Effector memory CD4-positive, alpha-beta T cell (primary cell): ENCODE measurements around the gene SMAP2.

Experiments
- DNase-seq, 3 donors: peaks; one replicate each; pipeline ENCODE4 v3.0.0-alpha.2; 2020
- H3K27ac ChIP-seq: 2 replicates; pipeline ENCODE4 v1.7.0; 2013; ENCODE audit warnings: mild to moderate bottlenecking, low read length, moderate library complexity; ENCODE audit not compliant: insufficient read depth, poor library complexity, severe bottlenecking
- H3K27me3 ChIP-seq: replicated peaks from 2 replicates; pipeline ENCODE4 v1.7.0; 2013; ENCODE audit warnings: mild to moderate bottlenecking, low read length; ENCODE audit not compliant: insufficient read depth, control insufficient read depth, poor library complexity, severe bottlenecking
- H3K36me3 ChIP-seq: 2 replicates; pipeline ENCODE4 v1.7.0; 2013; ENCODE audit warnings: mild to moderate bottlenecking, low read length, moderate library complexity; ENCODE audit not compliant: control insufficient read depth, insufficient read depth
- H3K4me1 ChIP-seq: 2 replicates; pipeline ENCODE4 v1.7.0; 2013; ENCODE audit warnings: low read length, mild to moderate bottlenecking; ENCODE audit not compliant: control insufficient read depth, insufficient read depth, poor library complexity, severe bottlenecking
- H3K4me3 ChIP-seq: 2 replicates; pipeline ENCODE4 v1.7.0; 2013; ENCODE audit warnings: low read length, low read depth, mild to moderate bottlenecking; ENCODE audit not compliant: insufficient read depth, poor library complexity, severe bottlenecking
- H3K9me3 ChIP-seq: 2 replicates; pipeline ENCODE4 v1.7.0; 2013; ENCODE audit warnings: mild to moderate bottlenecking, low read length, moderate library complexity; ENCODE audit not compliant: control insufficient read depth

SMAP2 gene

GRCh38 chr1:40350391-40350790 is 23.1 kb upstream of the SMAP2 start:
- Histone ChIP-seq H3K4me3 (no peak overlapping the region), H3K4me1 (no peaks in the 10 kb centered on the region), H3K9me3 (no peaks in the 10 kb centered on the region), H3K27me3 (no peaks in the 10 kb centered on the region), H3K27ac (no peak overlapping the region), H3K36me3 (no peaks in the 10 kb centered on the region)
- no peak for DNase-seq

DNA sequence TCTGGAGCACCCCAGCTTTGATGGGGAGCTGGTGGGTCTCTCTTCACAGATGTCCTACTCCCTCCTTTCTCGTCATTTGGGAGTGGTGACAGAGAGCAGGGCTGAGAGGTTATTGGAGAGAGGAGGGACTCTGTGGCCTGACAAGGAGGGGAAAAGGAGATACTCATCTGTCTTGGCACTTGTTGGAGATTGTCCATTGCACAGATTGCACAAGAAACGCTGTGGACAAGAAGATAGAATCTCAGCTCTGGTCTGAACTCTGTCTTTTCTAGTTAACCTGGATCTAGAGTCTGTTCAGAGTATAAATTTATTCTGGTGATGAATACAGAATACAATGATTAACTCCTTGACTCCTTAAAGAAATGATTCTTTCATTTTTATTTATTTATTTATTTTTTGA is 22.4 kb upstream of the SMAP2 start:
- no peak overlapping the region for H3K27ac ChIP-seq
- no peak overlapping the region for H3K4me3 ChIP-seq
- H3K9me3 ChIP-seq: no peaks in the 10 kb centered on the region
- no peaks in the 10 kb centered on the region for H3K36me3 ChIP-seq
- DNase-seq: no peak
- no peaks in the 10 kb centered on the region for H3K4me1 ChIP-seq
- no peaks in the 10 kb centered on the region for H3K27me3 ChIP-seq

DNA sequence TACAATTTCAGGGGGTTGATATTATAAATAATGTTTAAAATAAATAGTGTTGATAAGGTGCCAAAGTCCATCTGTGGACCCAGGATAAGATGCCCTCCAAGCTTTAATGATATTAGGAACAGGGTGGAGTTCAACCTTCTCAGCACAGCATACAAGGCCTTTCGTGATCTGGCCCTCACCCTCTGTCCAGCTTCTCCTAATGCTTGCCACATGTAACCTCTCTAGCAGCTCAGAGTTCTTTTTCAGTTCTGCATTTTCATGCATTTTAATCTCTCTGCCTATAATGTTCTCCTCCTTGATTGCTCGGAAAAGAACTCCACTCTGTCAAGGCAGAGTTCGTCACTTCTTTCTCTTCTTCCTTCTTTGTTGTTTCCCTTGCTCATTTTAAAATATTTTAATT is 21.4 kb upstream of the SMAP2 start:
- no peak overlapping the region for H3K4me3 ChIP-seq
- no peak overlapping the region for H3K27ac ChIP-seq
- no peaks in the 10 kb centered on the region for H3K36me3 ChIP-seq
- no peaks in the 10 kb centered on the region for H3K4me1 ChIP-seq
- no peaks in the 10 kb centered on the region for H3K9me3 ChIP-seq
- DNase-seq: no peak
- no peaks in the 10 kb centered on the region for H3K27me3 ChIP-seq

- Histone ChIP-seq H3K27me3 (no peaks in the 10 kb centered on the region), H3K9me3 (no peaks in the 10 kb centered on the region), H3K27ac (no peak overlapping the region), H3K36me3 (no peaks in the 10 kb centered on the region), H3K4me3 (no peak overlapping the region), H3K4me1 (no peaks in the 10 kb centered on the region)
- no peak for DNase-seq
Observed at GRCh38 chr1:40353082-40353481, 20.4 kb upstream of the SMAP2 start.

DNA sequence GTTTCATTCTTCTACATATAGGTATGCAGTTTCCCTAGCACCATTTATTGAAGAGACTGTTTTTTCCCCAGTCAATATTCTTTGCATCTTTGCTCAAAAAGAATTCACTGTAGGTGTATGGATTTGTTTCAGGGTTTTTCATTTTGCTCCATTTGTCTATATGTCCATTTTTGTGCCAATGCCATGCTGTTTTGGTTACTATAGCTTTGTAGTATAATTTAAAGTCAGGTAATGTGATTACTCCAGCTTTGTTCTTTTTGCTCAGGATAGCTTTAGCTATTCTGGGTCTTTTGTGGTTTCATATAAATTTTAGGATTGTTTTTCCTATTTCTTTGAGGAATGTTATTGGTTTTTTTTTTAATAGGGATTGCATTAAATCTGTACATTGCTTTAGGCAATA is 15.9 kb upstream of the SMAP2 start:
- Histone ChIP-seq H3K27me3 (no peaks in the 10 kb centered on the region), H3K36me3 (no peaks in the 10 kb centered on the region), H3K4me3 (no peak overlapping the region), H3K9me3 (no peaks in the 10 kb centered on the region), H3K4me1 (no peaks in the 10 kb centered on the region), H3K27ac (no peak overlapping the region)
- DNase-seq: no peak

GRCh38 chr1:40360631-40361030 is 12.9 kb upstream of the SMAP2 start:
- no peak overlapping the region for H3K27ac ChIP-seq
- no peaks in the 10 kb centered on the region for H3K27me3 ChIP-seq
- no peak for DNase-seq
- no peaks in the 10 kb centered on the region for H3K36me3 ChIP-seq
- no peaks in the 10 kb centered on the region for H3K4me1 ChIP-seq
- no peak overlapping the region for H3K4me3 ChIP-seq
- no peaks in the 10 kb centered on the region for H3K9me3 ChIP-seq

DNA sequence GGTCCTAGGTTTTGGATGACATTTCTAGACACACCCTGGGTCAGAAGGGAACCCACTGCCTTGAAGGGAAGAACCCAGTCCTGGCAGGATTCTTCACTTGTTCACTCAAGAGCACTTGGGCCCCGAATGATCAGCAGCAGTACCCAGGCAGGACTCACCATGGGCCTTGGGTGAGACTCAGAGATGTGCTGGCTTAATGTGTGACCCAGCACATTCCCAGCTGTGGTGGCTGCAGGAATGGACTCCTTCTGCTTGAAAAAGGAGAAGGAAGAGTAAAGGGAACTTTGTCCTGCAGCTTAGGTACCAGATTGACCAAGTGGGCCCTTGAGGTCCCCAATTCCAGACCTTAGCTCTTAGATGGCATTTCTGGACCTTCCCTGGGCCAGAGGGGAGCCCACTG is 12.3 kb upstream of the SMAP2 start:
- no peaks in the 10 kb centered on the region for H3K36me3 ChIP-seq
- H3K9me3 ChIP-seq: no peaks in the 10 kb centered on the region
- no peak for DNase-seq
- no peak overlapping the region for H3K27ac ChIP-seq
- no peaks in the 10 kb centered on the region for H3K4me1 ChIP-seq
- H3K4me3 ChIP-seq: no peak overlapping the region
- no peaks in the 10 kb centered on the region for H3K27me3 ChIP-seq

- H3K4me3 ChIP-seq: no peak overlapping the region
- no peak for DNase-seq
- H3K4me1 ChIP-seq: no peaks in the 10 kb centered on the region
- no peaks in the 10 kb centered on the region for H3K36me3 ChIP-seq
- H3K27ac ChIP-seq: no peak overlapping the region
- no peaks in the 10 kb centered on the region for H3K9me3 ChIP-seq
- no peaks in the 10 kb centered on the region for H3K27me3 ChIP-seq
Observed at GRCh38 chr1:40361637-40362036, 11.9 kb upstream of the SMAP2 start.

DNA sequence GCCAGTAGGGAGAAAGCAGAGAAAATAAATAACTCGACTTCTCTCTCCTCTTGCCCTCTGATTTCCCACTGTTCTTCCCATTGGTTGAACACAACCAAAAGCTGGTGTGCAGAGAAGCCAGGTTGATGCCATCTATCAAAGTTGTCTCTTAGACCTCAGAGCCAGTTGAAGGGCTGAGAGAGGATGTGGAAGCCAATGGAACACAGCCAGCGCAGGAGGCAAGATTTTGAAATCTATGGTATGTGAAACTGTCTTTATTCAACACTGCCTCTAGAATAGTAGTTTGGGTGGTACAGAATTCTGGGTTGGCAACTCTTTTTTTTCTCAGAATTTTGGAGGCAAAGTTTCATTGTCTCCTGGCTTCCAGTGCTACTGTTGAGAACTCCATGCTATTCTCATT is 11.3 kb upstream of the SMAP2 start:
- Histone ChIP-seq H3K9me3 (no peaks in the 10 kb centered on the region), H3K27me3 (no peaks in the 10 kb centered on the region), H3K27ac (no peak overlapping the region), H3K36me3 (no peaks in the 10 kb centered on the region), H3K4me3 (no peak overlapping the region), H3K4me1 (no peaks in the 10 kb centered on the region)
- no peak for DNase-seq

DNA sequence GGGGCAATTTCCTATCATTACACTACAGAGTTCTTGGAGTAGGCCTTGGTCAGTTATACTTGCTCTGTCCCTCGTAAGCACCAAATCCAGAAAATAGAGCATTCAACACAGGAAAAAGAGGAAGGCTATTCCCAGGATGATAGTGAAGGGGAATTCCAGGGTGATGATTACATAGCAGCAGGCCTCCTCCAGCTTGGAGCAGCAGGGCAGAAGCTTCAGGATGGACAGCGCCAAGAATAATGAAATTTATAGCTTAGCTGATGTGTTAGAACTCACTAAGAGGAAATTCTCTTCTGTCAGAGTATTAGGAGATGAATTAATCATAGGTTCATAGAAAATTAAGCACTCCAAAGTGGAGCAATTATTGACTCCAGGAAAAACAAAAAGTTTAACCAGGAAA is 10.8 kb upstream of the SMAP2 start:
- DNase-seq: no peak
- no peaks in the 10 kb centered on the region for H3K27me3 ChIP-seq
- no peaks in the 10 kb centered on the region for H3K9me3 ChIP-seq

DNA sequence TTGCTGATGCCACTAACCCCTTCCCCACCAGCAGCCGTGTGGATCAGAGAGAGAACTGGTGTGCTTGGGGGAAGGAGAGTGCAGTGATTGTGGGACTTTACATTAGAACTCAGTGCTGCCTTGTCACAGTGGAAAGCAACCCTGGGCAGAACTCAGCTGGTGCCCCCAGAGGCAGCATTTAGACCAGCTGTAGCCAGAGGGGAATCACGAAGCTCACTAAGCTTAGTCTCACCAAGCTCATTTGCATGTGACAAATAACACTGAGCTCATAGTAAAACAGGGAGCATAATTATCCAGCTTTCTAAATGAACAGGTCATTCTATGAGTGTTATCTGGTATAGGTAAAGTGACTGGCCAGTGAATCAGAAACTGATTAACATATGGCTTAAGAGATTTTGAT is 9.8 kb upstream of the SMAP2 start:
- Histone ChIP-seq H3K4me3 (no peak overlapping the region), H3K9me3 (no peaks in the 10 kb centered on the region), H3K27ac (no peak overlapping the region), H3K4me1 (no peaks in the 10 kb centered on the region), H3K27me3 (no peaks in the 10 kb centered on the region), H3K36me3 (no peaks in the 10 kb centered on the region)
- DNase-seq: no peak

More for the DNA sequence above, 10.8 kb upstream of the SMAP2 start:
- Histone ChIP-seq H3K4me1 (no peaks in the 10 kb centered on the region), H3K4me3 (no peak overlapping the region), H3K36me3 (no peaks in the 10 kb centered on the region), H3K27ac (no peak overlapping the region)
